NCI-H774 (cell line): Measurements from ENCODE around the gene NPR3.
"Not testable (repeated sequence)": the region's sequence is repeated elsewhere in the genome, so short reads cannot be mapped to it uniquely, and the experiment has no call there.

Experiments used
- DNase-seq: peaks from one replicate; lab custom pipeline; 2025; lab: John Stamatoyannopoulos, UW

The NPR3 gene

GRCh38 chr5:32767948-32768467 is 56.9 kb downstream of the NPR3 start:
- DNase-seq = no peak

GRCh38 chr5:32769711-32770110 is 58.6 kb downstream of the NPR3 start:
- no peak for DNase-seq

DNA sequence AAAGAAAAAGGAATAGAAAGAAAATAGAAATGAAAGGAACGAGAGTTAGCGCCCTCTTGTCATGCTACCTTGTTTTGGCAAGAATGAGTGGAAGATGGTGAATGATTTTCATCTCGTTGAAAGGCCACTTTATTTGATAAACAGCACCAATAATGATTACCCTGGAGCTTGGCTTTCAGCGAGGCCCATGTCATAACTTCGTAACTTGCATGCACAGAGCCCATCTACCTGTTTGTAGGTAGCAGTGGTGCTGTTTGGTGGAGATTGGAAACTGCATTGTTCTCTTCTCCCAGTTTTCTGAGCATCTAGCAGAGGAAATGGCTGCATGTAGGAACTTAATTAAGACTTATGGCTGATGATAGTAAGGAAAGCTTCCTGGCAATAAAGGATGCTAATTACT is 59.3 kb downstream of the NPR3 start:
- DNase-seq = no peak

- no peak for DNase-seq
Observed at GRCh38 chr5:32771037-32771436, 59.9 kb downstream of the NPR3 start.

- DNase-seq = no peak
Observed at GRCh38 chr5:32773944-32774343, 62.8 kb downstream of the NPR3 start.

- DNase-seq = no peak
Observed at GRCh38 chr5:32776200-32776599, 65.1 kb downstream of the NPR3 start.

- no peak for DNase-seq
Observed at GRCh38 chr5:32777222-32777621, 66.1 kb downstream of the NPR3 start.

- no peak for DNase-seq
Observed at GRCh38 chr5:32777733-32778132, 66.6 kb downstream of the NPR3 start.

DNA sequence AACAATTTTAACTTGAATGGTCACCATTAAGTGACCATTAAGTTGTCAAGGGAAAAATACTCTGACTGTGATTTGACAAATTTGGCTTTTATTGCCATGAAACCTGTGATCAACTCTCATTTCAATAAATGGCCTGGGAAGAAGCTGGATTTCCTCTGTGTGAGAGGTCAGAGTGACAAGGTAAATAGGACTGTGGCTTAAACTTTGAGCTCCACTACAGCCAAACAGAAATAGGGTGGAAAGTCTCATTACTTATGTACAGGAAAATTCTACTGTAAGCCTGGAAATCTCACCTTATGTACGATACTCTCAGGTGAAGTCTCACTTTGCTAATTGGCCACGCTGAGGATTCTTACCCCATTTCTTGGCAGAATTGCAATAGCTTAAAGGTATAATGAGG is 67.3 kb downstream of the NPR3 start:
- DNase-seq = no peak

DNA sequence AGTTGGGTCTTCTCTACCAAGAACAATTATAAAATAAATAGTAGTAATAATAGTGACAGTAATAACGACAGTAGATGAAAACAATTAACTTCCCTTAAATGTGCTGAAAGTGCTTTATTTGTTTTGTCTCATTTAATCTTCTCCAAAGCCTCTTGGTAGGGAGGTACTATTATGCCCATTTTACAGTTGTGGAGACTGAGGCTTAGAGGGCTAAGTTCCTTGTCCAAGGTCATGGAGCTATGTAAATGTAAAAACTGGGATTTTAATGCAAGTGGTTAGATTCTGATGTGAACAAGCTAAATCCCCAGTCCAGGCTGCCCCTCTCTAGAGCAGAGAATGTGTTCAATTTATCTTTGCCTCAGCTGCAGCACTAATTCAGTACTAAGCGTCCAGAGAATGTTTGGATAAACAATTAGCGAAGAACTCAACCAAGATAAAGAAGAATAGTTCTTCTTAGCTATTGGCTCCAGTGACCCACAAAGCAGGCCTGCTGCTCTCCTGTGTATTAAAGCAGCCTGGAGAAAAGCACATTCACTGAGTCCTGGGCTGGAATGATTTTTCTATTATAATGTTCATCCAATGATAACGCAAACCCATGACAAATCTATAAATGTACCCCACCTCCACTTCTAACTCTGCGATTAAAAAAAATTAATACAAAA is 68.8 kb downstream of the NPR3 start:
- no peak for DNase-seq

DNA sequence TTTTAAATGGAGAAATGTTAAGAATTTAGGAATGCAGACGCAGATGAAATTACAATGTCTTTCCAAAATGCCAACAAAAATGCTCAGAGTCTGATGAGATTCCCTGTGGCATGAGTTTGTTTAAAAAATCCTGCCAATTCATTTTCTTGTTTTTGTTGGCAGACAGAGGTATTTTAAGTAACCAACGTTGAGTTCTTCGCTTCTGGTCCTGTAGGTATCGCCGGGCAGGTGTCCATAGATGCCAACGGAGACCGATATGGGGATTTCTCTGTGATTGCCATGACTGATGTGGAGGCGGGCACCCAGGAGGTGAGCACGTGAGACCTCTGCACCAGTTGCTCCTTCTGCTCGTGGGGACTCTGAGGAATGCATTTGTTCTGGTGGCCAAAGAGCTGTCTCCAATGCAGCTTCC is 69.4 kb downstream of the NPR3 start:
- no peak for DNase-seq

- no peak for DNase-seq
Observed at GRCh38 chr5:32783661-32784060, 72.5 kb downstream of the NPR3 start.

DNA sequence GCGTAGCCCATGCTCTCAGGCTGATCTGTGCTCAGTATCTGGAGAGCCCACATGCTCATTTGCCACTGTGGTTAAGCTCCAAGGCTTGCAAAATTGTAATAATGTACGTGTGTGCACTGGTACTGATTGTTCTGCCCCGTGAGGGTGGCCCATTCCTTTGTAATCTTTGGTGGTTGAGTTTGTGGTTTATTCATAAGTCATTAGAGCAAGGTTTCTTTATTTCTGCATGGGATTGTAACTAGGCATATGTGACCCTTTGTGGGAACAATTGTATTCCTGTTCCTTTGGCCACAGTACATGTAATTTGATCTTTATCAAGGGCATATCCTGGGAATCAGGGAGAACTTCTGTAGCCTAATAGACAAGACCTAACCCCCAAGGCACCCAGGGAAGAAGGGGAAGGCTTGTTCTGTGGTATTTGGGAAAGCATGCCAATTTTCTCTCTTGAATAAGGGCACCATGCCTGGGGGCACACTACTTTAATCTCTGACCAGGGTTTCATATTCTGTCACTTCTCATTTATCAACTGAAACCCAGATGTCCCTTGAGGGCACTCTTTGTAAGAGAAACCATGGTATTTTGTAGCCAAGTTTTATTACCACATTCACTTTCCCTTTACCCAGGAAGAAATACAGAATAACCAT is 74.6 kb downstream of the NPR3 start:
- DNase-seq = no peak

GRCh38 chr5:32786311-32786710 is 75.2 kb downstream of the NPR3 start:
- no peak for DNase-seq

DNA sequence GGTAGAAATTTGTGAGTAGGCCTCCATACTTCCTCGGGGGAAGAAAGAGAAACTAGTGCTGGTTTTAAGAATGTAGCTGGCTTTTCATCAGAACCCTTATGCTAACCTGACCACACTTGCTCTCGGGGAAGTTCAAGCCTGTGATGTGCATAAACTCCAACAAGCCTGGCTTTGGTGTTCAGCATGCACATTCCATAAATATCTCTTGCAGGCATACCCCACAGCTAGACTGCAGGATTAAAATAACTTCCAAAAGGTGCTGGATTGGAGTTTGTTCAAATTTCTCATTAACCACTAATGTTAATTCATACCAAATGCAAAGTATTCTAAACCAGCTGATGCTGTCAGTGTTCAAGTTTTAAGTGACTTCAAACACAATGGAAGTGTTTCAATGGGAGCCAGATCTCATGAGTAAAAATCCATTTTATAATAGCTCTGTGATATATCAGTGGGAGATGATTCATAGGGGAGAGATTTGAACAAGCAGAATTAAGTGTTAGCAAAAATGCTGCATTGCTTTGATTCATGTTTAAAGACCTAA is 79.4 kb downstream of the NPR3 start:
- DNase-seq = no peak

GRCh38 chr5:32791536-32792243 is 80.6 kb downstream of the NPR3 start:
- DNase-seq = no peak

- no peak for DNase-seq
Observed at GRCh38 chr5:32794086-32794485, 83.0 kb downstream of the NPR3 start.

GRCh38 chr5:32802764-32803163 is 91.6 kb downstream of the NPR3 start:
- DNase-seq = no peak

GRCh38 chr5:32803656-32804055 is 92.5 kb downstream of the NPR3 start:
- DNase-seq = no peak

DNA sequence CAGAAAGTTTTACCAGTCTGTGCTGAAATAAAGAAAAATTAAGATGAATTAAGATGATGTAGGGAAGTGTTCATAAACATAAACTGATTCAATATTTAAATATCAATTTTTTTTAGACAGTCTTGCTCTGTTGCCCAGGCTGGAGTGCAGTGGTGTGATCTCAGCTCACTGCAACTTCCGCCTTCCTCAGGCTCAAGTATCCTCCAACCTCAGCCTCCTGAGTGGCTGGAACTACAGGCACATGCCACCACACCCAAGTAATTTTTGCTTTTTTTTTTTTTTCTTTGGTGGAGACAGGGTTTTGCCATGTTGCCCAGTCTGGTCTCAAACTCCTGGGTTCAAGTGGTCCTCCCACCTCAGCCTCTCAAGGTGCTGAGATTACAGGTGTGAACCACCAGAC is 94.3 kb downstream of the NPR3 start:
- DNase-seq = not testable (repeated sequence)

DNA sequence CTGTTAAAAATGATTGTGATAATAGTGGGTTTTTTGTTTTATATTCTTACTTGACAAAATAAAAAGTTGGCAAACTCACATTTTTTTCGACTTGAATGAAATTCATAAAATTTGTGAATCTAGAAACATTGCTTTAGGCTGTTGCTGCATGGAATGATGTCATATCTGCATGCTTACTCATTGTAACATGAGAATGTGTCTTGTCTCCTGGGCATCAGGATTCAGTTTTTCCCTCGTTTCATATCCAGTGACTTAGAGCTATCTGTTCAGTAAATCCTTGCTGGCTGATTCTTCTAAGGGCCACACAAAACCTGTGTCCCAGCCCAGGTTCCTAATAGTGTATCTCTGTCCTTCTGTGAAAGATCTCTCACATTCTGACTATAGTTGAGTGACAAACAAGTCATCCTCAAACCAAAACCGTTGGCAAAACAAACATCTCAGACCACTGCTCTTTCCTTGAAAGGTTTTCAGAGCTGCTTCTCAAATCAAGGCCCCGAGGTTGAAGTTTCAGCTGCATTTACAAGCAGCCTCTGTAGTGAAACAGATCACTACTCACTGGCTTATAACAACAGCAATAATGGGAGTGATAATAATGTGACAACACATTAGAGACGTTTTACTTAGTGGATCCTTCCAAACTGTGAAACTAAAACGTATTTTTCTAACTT is 95.0 kb downstream of the NPR3 start:
- no peak for DNase-seq

- no peak for DNase-seq
Observed at GRCh38 chr5:32808783-32809182, 97.7 kb downstream of the NPR3 start.
